CD8-positive, alpha-beta memory T cell (primary cell): ENCODE measurements around the gene NAT8L. TPM values are rescaled to one million over a fixed set of nuclear protein-coding genes. Genes with fewer than 3 reads are reported as not detected.

Source experiments
- CTCF ChIA-PET: fragments of 350-600 bp; sonication (Branson Sonifier 250); formaldehyde crosslinking; loops from one replicate; lab custom pipeline; 2021; ENCODE audit warnings: antibody characterized with exemption; lab: Charles Lee
- POLR2A ChIA-PET: fragments of 350-600 bp; sonication (Branson Sonifier 250); formaldehyde crosslinking; loops from one replicate; lab custom pipeline; 2021; ENCODE audit warnings: antibody characterized with exemption; lab: Charles Lee
- DNase-seq, 5 donors: peaks; one replicate each; pipeline versions ENCODE4 v3.0.0 to v3.0.0-alpha.2; 2020 to 2022; ENCODE audit warnings: mixed read lengths in 1 of 5
- H3K27ac ChIP-seq: one replicate; pipeline ENCODE4 v1.7.0; 2013; ENCODE audit warnings: low read depth, mild to moderate bottlenecking, low read length, moderate library complexity
- H3K27me3 ChIP-seq: 2 replicates; pipeline ENCODE4 v1.7.0; 2013; ENCODE audit warnings: low read length, mild to moderate bottlenecking; ENCODE audit not compliant: insufficient read depth, poor library complexity, severe bottlenecking
- H3K36me3 ChIP-seq: 2 replicates; pipeline ENCODE4 v1.7.0; 2013; ENCODE audit warnings: mild to moderate bottlenecking, low read length, moderate library complexity; ENCODE audit not compliant: insufficient read depth
- H3K4me1 ChIP-seq: 2 replicates; pipeline ENCODE4 v1.7.0; 2013; ENCODE audit warnings: mild to moderate bottlenecking, low read length, moderate library complexity; ENCODE audit not compliant: insufficient read depth
- H3K4me3 ChIP-seq: 2 replicates; pipeline ENCODE4 v1.7.0; 2013; ENCODE audit warnings: mild to moderate bottlenecking, low read length
- H3K9me3 ChIP-seq: 2 replicates; pipeline ENCODE4 v1.7.0; 2013; ENCODE audit warnings: mild to moderate bottlenecking, low read length
- H3K27ac Mint-ChIP-seq, 8 donors: one replicate each; pipeline ENCODE4 v1.8.0; 2020 to 2021; ENCODE audit warnings: mixed read lengths in 8 of 8, mild to moderate bottlenecking in 6 of 8, inconsistent platforms in 3 of 8, moderate library complexity in 3 of 8
- H3K27me3 Mint-ChIP-seq, 2 donors: one replicate each; pipeline ENCODE4 v1.8.0; 2020 to 2021; ENCODE audit warnings: mixed read lengths in 2 of 2, mild to moderate bottlenecking in 1 of 2, moderate library complexity in 1 of 2
- H3K36me3 Mint-ChIP-seq, 3 donors: one replicate each; pipeline ENCODE4 v1.8.0; 2020 to 2021; ENCODE audit warnings: mixed read lengths in 3 of 3, inconsistent platforms in 1 of 3, mild to moderate bottlenecking in 1 of 3
- H3K4me1 Mint-ChIP-seq, 3 donors: one replicate each; pipeline ENCODE4 v1.8.0; 2020 to 2021; ENCODE audit warnings: mixed read lengths in 3 of 3, inconsistent platforms in 1 of 3, mild to moderate bottlenecking in 1 of 3
- H3K4me3 Mint-ChIP-seq, 7 donors: one replicate each; pipeline ENCODE4 v1.8.0; 2020 to 2021; ENCODE audit warnings: mixed read lengths in 7 of 7, mild to moderate bottlenecking in 6 of 7, moderate library complexity in 4 of 7, inconsistent platforms in 2 of 7
- H3K9me3 Mint-ChIP-seq, 5 donors: one replicate each; pipeline ENCODE4 v1.8.0; 2020 to 2022; ENCODE audit warnings: mixed read lengths in 5 of 5, mild to moderate bottlenecking in 3 of 5, moderate library complexity in 2 of 5, inconsistent platforms in 1 of 5
- polyA plus RNA-seq: library from polyadenylated mRNA; unstranded; fragments of 300-500 nt; fragmentation: Illumina TruSeq; gene quantifications from one replicate; pipeline ENCODE4 v1.2.3, GENCODE V29; 2021
- total RNA-seq, 2 experiments: library from RNA; stranded (reverse); gene quantifications; one replicate each; pipeline ENCODE4 v1.2.3, GENCODE V29; 2021

Gene NAT8L
- total and polyA plus RNA-seq, 3 experiments from 2014 or later, result 0.42 to 0.55 TPM; not detected in 1

- no peaks in the 10 kb centered on the region for H3K36me3 ChIP-seq
- peak in 1 of 5 donors; percentile 5 for DNase-seq
- CTCF ChIA-PET, result no interaction called here
- Mint-ChIP-seq H3K27me3 (no peaks in the 10 kb centered on the region), H3K4me1 (no peaks in the 10 kb centered on the region), H3K27ac (no peak overlapping the region), H3K4me3 (no peak overlapping the region), H3K36me3 (no peaks in the 10 kb centered on the region), H3K9me3 (no peaks in the 10 kb centered on the region)
- POLR2A ChIA-PET, result no interaction called here
- H3K27me3 ChIP-seq, result no peaks in the 10 kb centered on the region
- no peak overlapping the region for H3K4me3 ChIP-seq
- no peaks in the 10 kb centered on the region for H3K4me1 ChIP-seq
- no peaks in the 10 kb centered on the region for H3K9me3 ChIP-seq
- H3K27ac ChIP-seq, result no peak overlapping the region
Measured at GRCh38 chr4:2068566-2068965, 9.4 kb downstream of the NAT8L start.

GRCh38 chr4:2069161-2069971 lies 10.2 kb downstream of the NAT8L start:
- Mint-ChIP-seq H3K36me3 (no peaks in the 10 kb centered on the region), H3K27ac (no peak overlapping the region), H3K27me3 (no peaks in the 10 kb centered on the region), H3K9me3 (no peaks in the 10 kb centered on the region), H3K4me1 (no peaks in the 10 kb centered on the region), H3K4me3 (no peak overlapping the region)
- ChIA-PET POLR2A (no interaction called here), CTCF (no interaction called here)
- Histone ChIP-seq H3K4me1 (no peaks in the 10 kb centered on the region), H3K27me3 (no peaks in the 10 kb centered on the region), H3K27ac (no peak overlapping the region), H3K4me3 (no peak overlapping the region), H3K36me3 (no peaks in the 10 kb centered on the region), H3K9me3 (no peaks in the 10 kb centered on the region)
- DNase-seq, result peak in 1 of 5 donors; percentile 41

- peak in 1 of 5 donors; percentile 32 for DNase-seq
- no peaks in the 10 kb centered on the region for H3K36me3 Mint-ChIP-seq
- H3K9me3 ChIP-seq, result no peaks in the 10 kb centered on the region
- no peak overlapping the region for H3K27ac Mint-ChIP-seq
- POLR2A ChIA-PET, result no interaction called here
- H3K27me3 ChIP-seq, result no peaks in the 10 kb centered on the region
- H3K36me3 ChIP-seq, result no peaks in the 10 kb centered on the region
- H3K4me3 Mint-ChIP-seq, result no peak overlapping the region
- H3K4me1 Mint-ChIP-seq, result no peaks in the 10 kb centered on the region
- H3K9me3 Mint-ChIP-seq, result no peaks in the 10 kb centered on the region
- no peak overlapping the region for H3K4me3 ChIP-seq
- H3K27me3 Mint-ChIP-seq, result no peaks in the 10 kb centered on the region
- CTCF ChIA-PET, result no interaction called here
- no peak overlapping the region for H3K27ac ChIP-seq
- H3K4me1 ChIP-seq, result no peaks in the 10 kb centered on the region
Measured at GRCh38 chr4:2069986-2070385, 10.9 kb downstream of the NAT8L start.

GRCh38 chr4:2070421-2071251 lies 11.5 kb downstream of the NAT8L start:
- no peaks in the 10 kb centered on the region for H3K27me3 ChIP-seq
- DNase-seq, result peak in 1 of 5 donors; percentile 21
- H3K36me3 ChIP-seq, result no peaks in the 10 kb centered on the region
- no peaks in the 10 kb centered on the region for H3K27me3 Mint-ChIP-seq
- ChIA-PET POLR2A (no interaction called here), CTCF (no interaction called here)
- H3K9me3 Mint-ChIP-seq, result no peaks in the 10 kb centered on the region
- no peaks in the 10 kb centered on the region for H3K4me1 Mint-ChIP-seq
- H3K9me3 ChIP-seq, result no peaks in the 10 kb centered on the region
- no peaks in the 10 kb centered on the region for H3K4me1 ChIP-seq
- no peak overlapping the region for H3K27ac ChIP-seq
- H3K36me3 Mint-ChIP-seq, result no peaks in the 10 kb centered on the region
- no peak overlapping the region for H3K4me3 Mint-ChIP-seq
- no peak overlapping the region for H3K27ac Mint-ChIP-seq
- H3K4me3 ChIP-seq, result no peak overlapping the region

DNA sequence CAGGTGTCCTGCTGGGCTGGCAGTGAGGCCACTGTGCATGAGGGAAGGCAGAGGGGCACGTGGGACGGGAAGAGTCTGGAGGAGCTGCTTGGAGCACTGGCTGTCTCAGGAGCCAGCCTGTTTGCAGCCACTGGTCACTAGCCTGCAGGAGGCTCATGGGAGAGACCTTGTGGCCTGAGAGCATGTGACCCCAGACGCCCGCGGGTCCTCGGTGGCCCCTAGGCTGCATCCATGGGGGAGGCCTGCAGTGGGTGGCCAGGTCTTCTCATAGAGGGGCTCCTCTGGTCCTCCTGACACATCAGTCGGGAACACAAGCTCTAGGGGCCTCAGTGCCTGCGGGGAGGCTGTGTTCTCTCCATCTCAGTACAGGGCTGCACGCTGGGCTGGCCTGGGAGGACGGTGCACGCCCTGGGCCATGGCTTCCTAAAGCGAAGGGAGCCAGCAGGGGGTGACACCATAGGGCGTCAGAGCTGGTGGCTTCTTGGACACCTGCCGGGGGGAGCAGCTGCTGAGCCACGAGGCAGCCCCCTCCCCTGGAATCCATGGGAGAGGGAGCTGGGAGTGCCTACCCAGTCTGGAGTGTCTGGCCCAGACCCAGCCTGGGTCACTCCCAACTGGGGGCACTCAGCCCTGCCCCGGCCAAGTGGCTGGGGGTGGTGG lies 12.3 kb downstream of the NAT8L start:
- Mint-ChIP-seq H3K36me3 (no peaks in the 10 kb centered on the region), H3K4me3 (no peak overlapping the region), H3K4me1 (no peaks in the 10 kb centered on the region), H3K27me3 (no peaks in the 10 kb centered on the region), H3K27ac (no peak overlapping the region), H3K9me3 (no peaks in the 10 kb centered on the region)
- Histone ChIP-seq H3K27me3 (no peaks in the 10 kb centered on the region), H3K9me3 (no peaks in the 10 kb centered on the region), H3K27ac (no peak overlapping the region), H3K4me1 (no peaks in the 10 kb centered on the region), H3K36me3 (no peaks in the 10 kb centered on the region), H3K4me3 (no peak overlapping the region)
- ChIA-PET POLR2A (no interaction called here), CTCF (no interaction called here)
- DNase-seq, result peak in 1 of 5 donors; percentile 40

- Histone ChIP-seq H3K4me1 (no peaks in the 10 kb centered on the region), H3K36me3 (no peaks in the 10 kb centered on the region), H3K9me3 (no peaks in the 10 kb centered on the region), H3K27ac (no peak overlapping the region), H3K4me3 (no peak overlapping the region), H3K27me3 (no peaks in the 10 kb centered on the region)
- Mint-ChIP-seq H3K4me1 (no peaks in the 10 kb centered on the region), H3K36me3 (no peaks in the 10 kb centered on the region), H3K4me3 (no peak overlapping the region), H3K27ac (no peak overlapping the region), H3K9me3 (no peaks in the 10 kb centered on the region), H3K27me3 (no peaks in the 10 kb centered on the region)
- POLR2A ChIA-PET, result no interaction called here
- DNase-seq, result peak in 1 of 5 donors; percentile 35
- CTCF ChIA-PET, result no interaction called here
Measured at GRCh38 chr4:2071912-2072867, 13.1 kb downstream of the NAT8L start.

DNA sequence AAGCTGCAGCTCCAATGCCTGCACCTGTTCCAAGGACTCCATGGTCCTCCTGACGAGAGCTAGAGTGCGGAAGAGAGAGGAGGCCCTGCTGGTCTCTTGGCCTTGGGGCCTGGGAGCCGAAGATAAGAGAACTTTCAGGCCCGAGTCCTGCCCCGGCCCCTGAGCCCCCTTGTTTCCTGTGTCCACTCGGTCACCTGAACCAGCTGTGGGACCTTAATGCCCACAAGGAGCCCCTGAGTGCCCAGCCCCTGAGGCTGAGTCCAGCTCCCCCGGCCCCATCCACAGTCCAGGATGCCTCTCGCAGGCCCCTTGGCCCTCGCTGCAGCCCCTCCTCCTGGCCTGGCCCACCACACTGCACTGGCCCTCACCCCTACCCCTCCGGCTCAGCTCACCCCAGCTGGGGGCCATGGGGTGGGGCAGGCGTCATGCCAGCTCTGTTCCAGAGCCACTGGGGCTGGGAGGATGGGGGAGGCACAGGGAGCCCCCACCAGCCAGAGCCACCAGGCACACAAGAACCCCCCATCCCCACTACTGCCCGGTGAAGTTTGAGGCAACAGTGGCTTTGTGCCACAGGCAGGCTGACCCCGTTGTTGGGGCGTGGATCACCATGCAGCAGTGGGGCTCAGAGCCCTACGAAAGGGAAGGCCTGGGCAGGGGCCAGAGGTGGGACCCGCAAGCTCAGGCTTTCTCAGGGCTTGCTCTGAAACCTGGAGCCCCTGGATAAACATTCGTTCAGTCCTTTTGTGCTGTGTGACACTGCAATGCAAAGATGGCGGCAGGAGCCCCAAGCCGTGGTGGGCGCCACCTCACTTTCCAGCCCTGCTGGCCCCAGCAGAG lies 14.1 kb downstream of the NAT8L start:
- POLR2A ChIA-PET, result no interaction called here
- Histone ChIP-seq H3K4me3 (no peak overlapping the region), H3K36me3 (no peaks in the 10 kb centered on the region), H3K27ac (no peak overlapping the region), H3K9me3 (no peaks in the 10 kb centered on the region), H3K27me3 (no peaks in the 10 kb centered on the region), H3K4me1 (no peaks in the 10 kb centered on the region)
- Mint-ChIP-seq H3K27me3 (no peaks in the 10 kb centered on the region), H3K4me1 (no peaks in the 10 kb centered on the region), H3K9me3 (no peaks in the 10 kb centered on the region), H3K27ac (no peak overlapping the region), H3K36me3 (no peaks in the 10 kb centered on the region), H3K4me3 (no peak overlapping the region)
- DNase-seq, result peak in 1 of 5 donors; percentile 35
- CTCF ChIA-PET, result no interaction called here
